PFSK-1 (cell line): Measurements from ENCODE around the gene CCDC14.

Experiments used
- FOXP2 ChIP-seq: optimal IDR thresholded peaks from 2 replicates; pipeline ENCODE3; 2011; ENCODE audit warnings: borderline replicate concordance, control low read depth, inconsistent platforms; ENCODE audit not compliant: insufficient read depth; ENCODE audit errors: extremely low read length, extremely low read depth
- POLR2AphosphoS5 ChIP-seq: IDR thresholded peaks from 2 replicates; pipeline ENCODE4 v1.6.1; 2012; ENCODE audit warnings: low read depth, mild to moderate bottlenecking, control low read depth, low read length, moderate library complexity
- SIN3A ChIP-seq: IDR thresholded peaks from 2 replicates; pipeline ENCODE4 v1.6.1; 2012; ENCODE audit warnings: mild to moderate bottlenecking, low read length, moderate library complexity, borderline replicate concordance; ENCODE audit not compliant: insufficient read depth
- TAF1 ChIP-seq: IDR thresholded peaks from 2 replicates; pipeline ENCODE4 v1.6.1; 2012; ENCODE audit warnings: low read length, control low read depth, borderline replicate concordance; ENCODE audit not compliant: insufficient read depth
- TF ChIP-seq, protein P1 (sequence below), 2 experiments: IDR thresholded peaks; 2 replicates each; pipeline versions ENCODE4 v1.6.1 to v1.8.0; 2011 to 2012; ENCODE audit warnings: low read depth in 2 of 2, low read length in 2 of 2, control low read depth in 1 of 2, inconsistent platforms in 1 of 2, mild to moderate bottlenecking in 1 of 2, moderate library complexity in 1 of 2; ENCODE audit not compliant: insufficient read depth in 1 of 2

DNA sequence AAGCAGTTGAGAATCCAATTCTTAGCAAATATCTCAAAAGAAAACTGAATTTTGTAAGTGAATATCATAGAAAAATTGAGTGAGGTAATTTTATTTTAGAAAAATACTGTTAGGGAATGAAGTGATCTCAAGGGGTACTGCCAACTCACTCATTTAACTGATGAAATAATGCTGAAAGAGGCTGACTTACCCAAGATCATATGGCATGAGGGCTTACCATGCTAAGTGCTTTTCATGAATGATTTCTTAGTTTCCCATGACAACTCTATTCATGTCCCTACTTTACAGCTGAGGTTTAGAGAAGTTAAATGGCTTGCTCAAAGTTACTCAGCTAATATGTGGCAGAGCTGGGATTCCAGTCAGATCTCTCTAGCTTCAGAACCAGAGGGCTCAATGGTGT lies 30.6 kb downstream of the CCDC14 start:
- TF ChIP-seq POLR2AphosphoS5 (no peak), TAF1 (no peak), SIN3A (no peak), FOXP2 (no peak)
- TF ChIP-seq, protein P1, sequence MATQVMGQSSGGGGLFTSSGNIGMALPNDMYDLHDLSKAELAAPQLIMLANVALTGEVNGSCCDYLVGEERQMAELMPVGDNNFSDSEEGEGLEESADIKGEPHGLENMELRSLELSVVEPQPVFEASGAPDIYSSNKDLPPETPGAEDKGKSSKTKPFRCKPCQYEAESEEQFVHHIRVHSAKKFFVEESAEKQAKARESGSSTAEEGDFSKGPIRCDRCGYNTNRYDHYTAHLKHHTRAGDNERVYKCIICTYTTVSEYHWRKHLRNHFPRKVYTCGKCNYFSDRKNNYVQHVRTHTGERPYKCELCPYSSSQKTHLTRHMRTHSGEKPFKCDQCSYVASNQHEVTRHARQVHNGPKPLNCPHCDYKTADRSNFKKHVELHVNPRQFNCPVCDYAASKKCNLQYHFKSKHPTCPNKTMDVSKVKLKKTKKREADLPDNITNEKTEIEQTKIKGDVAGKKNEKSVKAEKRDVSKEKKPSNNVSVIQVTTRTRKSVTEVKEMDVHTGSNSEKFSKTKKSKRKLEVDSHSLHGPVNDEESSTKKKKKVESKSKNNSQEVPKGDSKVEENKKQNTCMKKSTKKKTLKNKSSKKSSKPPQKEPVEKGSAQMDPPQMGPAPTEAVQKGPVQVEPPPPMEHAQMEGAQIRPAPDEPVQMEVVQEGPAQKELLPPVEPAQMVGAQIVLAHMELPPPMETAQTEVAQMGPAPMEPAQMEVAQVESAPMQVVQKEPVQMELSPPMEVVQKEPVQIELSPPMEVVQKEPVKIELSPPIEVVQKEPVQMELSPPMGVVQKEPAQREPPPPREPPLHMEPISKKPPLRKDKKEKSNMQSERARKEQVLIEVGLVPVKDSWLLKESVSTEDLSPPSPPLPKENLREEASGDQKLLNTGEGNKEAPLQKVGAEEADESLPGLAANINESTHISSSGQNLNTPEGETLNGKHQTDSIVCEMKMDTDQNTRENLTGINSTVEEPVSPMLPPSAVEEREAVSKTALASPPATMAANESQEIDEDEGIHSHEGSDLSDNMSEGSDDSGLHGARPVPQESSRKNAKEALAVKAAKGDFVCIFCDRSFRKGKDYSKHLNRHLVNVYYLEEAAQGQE (IDR thresholded peaks at IDR 0.05; ENCODE audit: insufficient read depth in 1 of 2, low read depth in 2 of 2, low read length in 2 of 2): no peak
